Kidney (tissue), 14 donors: ENCODE results near the gene FGR. TPM values are rescaled to one million over a fixed set of nuclear protein-coding genes. Genes with fewer than 3 reads are reported as not detected.

ENCODE experiments used
- DNase-seq, 5 donors: peaks; one replicate each; pipeline ENCODE4 v3.0.0-alpha.2; 2013 to 2020
- FAIRE-seq: peaks from 2 replicates; lab custom pipeline; 2012; peaks lifted over from hg19 to GRCh38; lab: Jason Lieb, UNC
- H3K27ac ChIP-seq, 2 donors: one replicate each; pipeline ENCODE4 v1.7.0; 2013; ENCODE audit warnings: low read depth in 2 of 2, low read length in 2 of 2, inconsistent platforms in 1 of 2
- H3K27me3 ChIP-seq: one replicate; pipeline ENCODE4 v1.7.1; 2013; ENCODE audit warnings: low read length, inconsistent platforms; ENCODE audit not compliant: control insufficient read depth, insufficient read depth
- H3K36me3 ChIP-seq, 3 donors: one replicate each; pipeline versions ENCODE4 v1.7.0 to v1.7.1; 2013; ENCODE audit warnings: low read length in 3 of 3, control low read depth in 1 of 3, inconsistent platforms in 1 of 3; ENCODE audit not compliant: insufficient read depth in 3 of 3, control insufficient read depth in 2 of 3
- H3K4me1 ChIP-seq, 3 donors: one replicate each; pipeline versions ENCODE4 v1.7.0 to v1.7.1; 2013; ENCODE audit warnings: low read length in 3 of 3, inconsistent platforms in 1 of 3, low read depth in 1 of 3; ENCODE audit not compliant: control insufficient read depth in 2 of 3, insufficient read depth in 2 of 3
- H3K4me3 ChIP-seq, 3 donors: one replicate each; pipeline versions ENCODE4 v1.7.0 to v1.8.1; 2013; ENCODE audit warnings: low read length in 3 of 3, control low read depth in 1 of 3, inconsistent platforms in 1 of 3
- H3K9ac ChIP-seq, 3 donors: one replicate each; pipeline versions ENCODE4 v1.7.0 to v1.7.1; 2013; ENCODE audit warnings: low read length in 3 of 3, control low read depth in 1 of 3, inconsistent platforms in 1 of 3
- H3K9me3 ChIP-seq, 3 donors: one replicate each; pipeline versions ENCODE4 v1.7.0 to v1.7.1; 2013; ENCODE audit warnings: low read length in 3 of 3, control low read depth in 1 of 3, inconsistent platforms in 1 of 3; ENCODE audit not compliant: control insufficient read depth in 2 of 3, insufficient read depth in 1 of 3
- CTCF ChIP-seq: IDR thresholded peaks from 3 replicates; pipeline ENCODE4 v1.5.1; 2012; ENCODE audit warnings: mild to moderate bottlenecking, moderate library complexity, borderline replicate concordance; ENCODE audit not compliant: insufficient read depth; ENCODE audit errors: extremely low read depth
- intact Hi-C: fragments of 100-400 bp; cut with DNase I; formaldehyde crosslinking; loops from one replicate; pipeline ENCODE4 v1.11.1; 2022
- polyA plus RNA-seq: library from polyadenylated mRNA; stranded (reverse); fragments of 350-450 nt; fragmentation: Illumina TruSeq; extraction: RNeasy Lipid Tissue Mini Kit (QIAGEN cat#74804); gene quantifications from one replicate; pipeline ENCODE4 v1.2.3, GENCODE V29; 2014; ENCODE audit warnings: low read depth, low replicate concordance; ENCODE audit not compliant: insufficient read depth
- total RNA-seq: library from RNA; stranded (reverse); fragmentation: NEBNext Ultra II Directional; extraction: Animal tissue kit (Norgen Biotek cat#: 25700); gene quantifications from one replicate; pipeline ENCODE4 v1.2.1, GENCODE V29; 2021
- donor health status: control.
- donor health status: control.
- donor health status: control.
- donor health status: control.
- donor health status: control.
- donor health status: DM: yes; HTN: yes; CAD: no.
- donor health status: Normal renal cell carcinoma (clear cell type).

Gene FGR
- total and polyA plus RNA-seq, 2 donors from 2014 or later, result 2.5 to 23.3 TPM

GRCh38 chr1:27563591-27564471, 71.2 kb downstream of the FGR start:
- Histone ChIP-seq H3K4me3 (no peak overlapping the region), H3K27me3 (no peaks in the 10 kb centered on the region), H3K9me3 (no peaks in the 10 kb centered on the region), H3K27ac (peak overlapping the region; percentile 69 to 76), H3K36me3 (peaks cover 0 to 2% (median 0%) of the 10 kb centered on the region in 3 donors), H3K9ac (peak overlapping the region in 1 of 3 donors; percentile 21), H3K4me1 (peaks cover 7 to 75% (median 52%) of the 10 kb centered on the region in 3 donors)
- intact Hi-C loops, result no loop called here
- FAIRE-seq (no peak), DNase-seq (peak in 3 of 5 donors; percentile 38 to 87 (median 74))
- no peak for TF ChIP-seq CTCF

- Histone ChIP-seq H3K36me3 (peaks cover 0 to 2% (median 0%) of the 10 kb centered on the region in 3 donors), H3K27me3 (no peaks in the 10 kb centered on the region), H3K9me3 (no peaks in the 10 kb centered on the region), H3K4me3 (no peak overlapping the region), H3K4me1 (peaks cover 7 to 75% (median 52%) of the 10 kb centered on the region in 3 donors), H3K9ac (peak overlapping the region in 1 of 3 donors; percentile 21), H3K27ac (peak overlapping the region; percentile 69 to 76)
- TF ChIP-seq CTCF, result no peak
- FAIRE-seq (no peak), DNase-seq (no peak)
- intact Hi-C loops, result no loop called here
Measured at GRCh38 chr1:27563341-27563590, 71.7 kb downstream of the FGR start.

- peak overlapping the region; percentile 13 to 69 for H3K27ac ChIP-seq
- FAIRE-seq, result no peak
- H3K9ac ChIP-seq, result peak overlapping the region in 1 of 3 donors; percentile 61
- no peak for TF ChIP-seq CTCF
- intact Hi-C loops, result no loop called here
- DNase-seq, result peak in 1 of 5 donors; percentile 49
- peaks cover 7 to 74% (median 47%) of the 10 kb centered on the region in 3 donors for H3K4me1 ChIP-seq
- no peaks in the 10 kb centered on the region for H3K9me3 ChIP-seq
- peaks cover 0 to 2% (median 0%) of the 10 kb centered on the region in 3 donors for H3K36me3 ChIP-seq
- H3K4me3 ChIP-seq, result no peak overlapping the region
- H3K27me3 ChIP-seq, result no peaks in the 10 kb centered on the region
Measured at GRCh38 chr1:27562534-27563340, 72.2 kb downstream of the FGR start.

Other genes starting within 250 kb of the FGR start
- gene GPR3, start 242.6 kb downstream of the FGR start, total RNA-seq, result 0.38 TPM
- 0.77 TPM for gene GPR3, start 242.6 kb downstream of the FGR start, polyA plus RNA-seq
- gene WASF2, start 145.0 kb downstream of the FGR start, total RNA-seq, result 159 TPM
- gene WASF2, start 145.0 kb downstream of the FGR start, polyA plus RNA-seq, result 23.9 TPM
- 48.2 TPM for gene AHDC1, start 31.0 kb downstream of the FGR start, total RNA-seq
- 8.5 TPM for gene AHDC1, start 31.0 kb downstream of the FGR start, polyA plus RNA-seq
- 69.5 TPM for gene IFI6, start 37.0 kb upstream of the FGR start, total RNA-seq
- 148 TPM for gene IFI6, start 37.0 kb upstream of the FGR start, polyA plus RNA-seq
- gene FAM76A, start 90.8 kb upstream of the FGR start, total RNA-seq, result 17.0 TPM
- 5.9 TPM for gene FAM76A, start 90.8 kb upstream of the FGR start, polyA plus RNA-seq
- gene STX12, start 138.0 kb upstream of the FGR start, total RNA-seq, result 49.0 TPM
- 27.9 TPM for gene STX12, start 138.0 kb upstream of the FGR start, polyA plus RNA-seq
- gene PPP1R8, start 195.6 kb upstream of the FGR start, total RNA-seq, result 38.6 TPM
- gene PPP1R8, start 195.6 kb upstream of the FGR start, polyA plus RNA-seq, result 21.8 TPM
- gene THEMIS2, start 237.4 kb upstream of the FGR start, total RNA-seq, result 47.2 TPM
- 5.2 TPM for gene THEMIS2, start 237.4 kb upstream of the FGR start, polyA plus RNA-seq